ENCODE results near the gene ATAD3A.
A peak's percentile ranks its signal among the peaks of the same experiment; 100 is the strongest.

The ATAD3A gene

GRCh38 chr1:1558591-1558990 lies 46.6 kb downstream of the ATAD3A start:
- no peak for DNase-seq

- no peak for DNase-seq
These were observed 47.1 kb downstream of the ATAD3A start for GRCh38 chr1:1559066-1559465.

GRCh38 chr1:1560178-1560577 lies 48.2 kb downstream of the ATAD3A start:
- DNase-seq, result no peak

GRCh38 chr1:1561801-1562470 lies 50.0 kb downstream of the ATAD3A start:
- DNase-seq, result no peak

DNA sequence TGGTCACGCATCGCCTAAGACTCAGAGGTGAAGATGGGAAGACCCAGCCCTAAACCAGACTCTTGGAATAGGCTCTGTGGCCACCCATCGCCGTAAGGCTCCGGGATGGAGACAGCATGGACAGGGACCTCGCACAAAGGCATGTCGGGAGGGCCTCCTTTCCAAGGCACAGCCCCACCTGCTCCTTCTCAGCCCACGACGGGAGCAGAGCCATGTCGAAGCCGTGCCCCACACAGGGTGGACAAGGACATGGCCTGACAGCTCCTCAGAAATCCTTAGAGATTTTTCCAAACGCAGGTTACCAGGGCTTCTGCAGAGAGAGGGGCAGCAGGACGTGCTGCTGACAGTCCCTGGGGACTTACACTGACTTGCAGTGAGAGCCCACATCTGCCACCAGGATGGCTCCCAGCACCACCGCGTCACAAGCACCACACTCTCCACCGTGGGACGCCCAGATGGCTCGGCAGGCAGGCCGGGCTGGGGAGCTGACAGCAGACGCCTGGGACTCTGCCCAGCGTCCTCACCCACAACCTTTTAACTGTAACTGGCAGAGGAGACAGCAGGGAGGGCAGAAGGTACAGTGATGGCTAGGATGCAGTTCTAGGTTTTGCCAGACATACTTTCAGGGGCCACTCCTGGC lies 50.7 kb downstream of the ATAD3A start:
- DNase-seq, result no peak

DNA sequence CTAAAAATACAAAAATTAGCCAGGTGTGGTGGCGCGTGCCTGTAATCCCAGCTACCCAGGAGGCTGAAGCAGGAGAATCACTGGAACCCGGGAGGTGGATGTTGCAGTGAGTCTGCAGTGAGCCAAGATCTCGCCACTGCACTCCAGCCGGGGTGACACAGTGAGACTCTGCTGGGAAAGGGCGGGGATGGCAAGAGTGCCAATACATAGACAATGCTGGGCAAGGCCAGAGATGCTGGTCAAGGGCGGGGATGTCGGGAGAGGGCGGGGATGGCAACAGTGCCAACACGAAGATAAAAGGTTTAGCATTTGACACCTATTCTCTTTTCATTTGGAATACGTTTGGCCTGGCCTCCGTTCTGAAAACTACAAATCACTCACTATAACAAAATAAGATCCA lies 51.7 kb downstream of the ATAD3A start:
- DNase-seq, result no peak

DNA sequence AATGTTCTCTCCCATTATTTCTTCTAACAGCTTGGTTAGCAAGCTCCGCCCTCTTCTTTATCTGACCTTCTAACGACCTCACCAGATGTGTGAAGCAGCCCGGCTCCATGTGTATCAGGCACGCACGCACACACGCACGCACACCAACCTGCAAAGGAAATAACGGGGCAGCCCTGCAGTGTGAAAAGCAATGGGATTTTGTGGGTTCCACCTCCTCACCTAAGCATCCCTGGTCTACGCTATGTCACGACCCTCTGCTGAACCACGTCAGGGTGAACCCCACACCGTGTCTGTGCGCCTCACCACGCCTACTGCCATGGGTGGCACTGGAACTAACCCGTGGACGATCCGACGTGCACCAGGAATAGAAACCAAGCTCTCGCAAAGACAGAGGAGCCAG lies 52.3 kb downstream of the ATAD3A start:
- DNase-seq, result no peak

GRCh38 chr1:1565340-1565739 lies 53.4 kb downstream of the ATAD3A start:
- no peak for DNase-seq

DNA sequence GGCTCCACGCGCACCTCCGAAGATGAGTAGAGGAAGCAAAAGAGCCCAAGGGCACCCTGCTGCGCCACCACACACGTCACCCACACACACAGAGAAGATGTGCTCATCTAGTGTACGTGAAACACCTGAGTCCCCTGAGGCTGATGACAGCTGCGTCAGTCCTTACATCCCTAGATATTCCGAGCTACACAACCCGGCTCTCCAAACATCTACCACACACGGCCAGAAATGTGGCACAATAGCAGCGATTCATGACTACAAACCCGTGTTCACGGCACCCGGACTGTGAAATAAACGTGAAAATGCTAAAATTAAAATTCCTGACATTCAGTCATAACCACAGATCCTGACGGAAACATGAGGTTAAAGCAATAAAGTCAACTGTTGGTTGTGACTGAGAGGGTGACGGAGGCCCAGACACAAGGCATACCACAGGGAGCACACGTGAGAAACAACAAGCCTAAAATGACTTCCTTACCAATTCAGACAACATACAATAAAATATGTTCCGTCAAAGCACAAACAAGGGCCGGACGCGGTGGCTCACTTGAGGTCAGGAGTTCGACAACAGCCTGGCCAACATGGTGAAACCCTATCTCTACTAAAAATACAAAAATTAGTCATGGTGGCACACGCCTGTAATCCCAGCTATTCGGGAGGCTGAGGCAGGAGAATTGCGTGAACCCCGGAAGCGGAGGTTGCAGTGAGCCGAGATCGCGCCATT lies 55.4 kb downstream of the ATAD3A start:
- DNase-seq, result no peak

GRCh38 chr1:1567891-1568291 lies 55.9 kb downstream of the ATAD3A start:
- DNase-seq, result peak; percentile 5

DNA sequence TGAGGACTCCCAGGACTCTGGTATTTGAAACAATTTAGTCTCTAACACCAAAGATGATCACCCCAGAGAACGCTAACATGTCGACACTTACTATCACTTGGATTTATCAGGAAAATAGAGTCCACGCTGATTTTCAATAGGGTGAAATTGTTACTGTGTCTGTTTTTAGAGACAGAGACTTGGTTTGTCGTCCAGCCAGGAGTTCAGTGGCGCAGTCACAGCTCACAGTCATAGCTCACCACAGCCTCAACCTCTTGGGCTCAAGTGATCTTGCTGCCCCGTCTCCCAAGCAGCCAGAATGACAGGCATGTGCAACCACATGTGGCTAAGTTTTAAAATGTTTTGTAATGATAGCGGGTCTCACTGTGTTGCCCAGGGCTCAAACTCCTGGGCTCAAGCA lies 57.4 kb downstream of the ATAD3A start:
- DNase-seq, result no peak

DNA sequence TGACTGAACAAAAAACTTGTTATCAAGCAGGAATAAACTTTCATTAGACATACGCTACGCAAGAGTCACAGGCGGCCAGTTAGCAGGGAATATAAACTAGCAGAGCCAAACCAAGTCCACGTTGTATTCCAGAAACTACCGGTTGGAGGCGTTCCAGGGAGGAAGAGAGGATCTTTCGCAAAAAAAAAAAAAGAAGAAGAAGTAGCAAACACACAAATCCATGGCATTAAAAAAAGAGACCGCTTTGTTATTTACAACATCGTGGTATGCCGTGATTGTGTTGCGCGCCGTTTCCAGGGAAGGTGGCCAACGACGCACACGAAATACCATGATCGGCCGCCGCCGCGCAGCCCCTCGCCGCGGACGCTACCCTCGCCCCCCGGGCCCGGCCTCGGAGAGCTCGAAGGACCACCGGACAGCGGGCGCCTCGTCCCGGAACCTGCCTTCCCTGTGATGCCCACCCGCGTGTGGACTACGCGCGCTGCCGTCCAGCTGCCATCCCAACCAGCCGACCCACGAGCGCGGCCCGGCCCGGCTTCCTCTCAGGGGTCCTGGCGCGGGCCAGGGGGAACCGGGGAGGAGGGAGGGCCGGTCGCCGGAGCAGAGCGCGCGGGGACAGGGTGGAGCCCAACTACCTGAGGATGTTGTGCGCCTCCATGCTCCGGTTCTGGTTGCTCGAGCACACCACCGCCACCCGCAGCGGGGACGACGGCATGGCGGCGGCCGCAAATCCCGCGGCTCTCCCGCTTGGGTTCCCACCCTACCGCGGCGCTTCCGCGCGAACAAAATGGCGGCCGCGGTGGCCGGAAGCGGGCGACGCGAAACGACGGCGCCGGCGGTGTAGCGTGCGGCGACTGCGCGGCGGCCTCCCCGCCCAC lies 62.1 kb downstream of the ATAD3A start:
- peak; percentile 80 for DNase-seq

GRCh38 chr1:1574721-1575537 lies 63.0 kb downstream of the ATAD3A start, which contains the start of gene SSU72:
Gene SSU72 (minus strand): TSS chr1:1574863. CDS start chr1:1574557, 306 bp downstream.
- peak; percentile 92 for DNase-seq

DNA sequence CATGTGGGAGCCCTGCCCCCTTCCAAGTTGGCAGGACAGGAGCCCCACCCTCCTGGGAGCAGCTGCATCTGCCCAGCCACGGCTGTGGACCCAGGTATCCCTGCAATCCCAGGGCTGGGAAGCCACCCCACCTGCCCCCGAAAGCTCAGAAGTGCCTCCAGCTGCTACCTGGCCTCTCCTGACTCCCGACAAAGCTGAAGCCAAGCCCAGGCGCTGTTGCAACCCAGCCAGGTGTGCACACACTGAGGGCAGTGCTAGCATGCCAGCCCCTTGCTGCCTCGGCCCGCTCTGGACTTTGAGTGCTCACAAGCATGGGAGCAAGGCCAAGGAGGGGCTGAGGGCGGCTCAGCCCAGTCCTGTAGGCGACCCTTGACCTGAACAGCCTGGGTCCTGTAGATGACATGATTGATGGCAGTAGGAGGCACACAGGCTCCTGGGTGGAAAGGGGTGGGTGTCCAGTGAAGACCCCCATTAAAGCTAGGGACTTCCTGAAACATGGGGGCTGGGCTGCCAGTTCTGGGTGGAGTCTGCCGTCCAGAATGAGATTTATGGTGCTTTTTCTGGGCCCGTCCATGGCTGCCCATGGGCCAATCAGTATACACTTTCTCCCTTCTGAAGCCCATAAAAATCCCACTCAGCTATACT lies 65.5 kb downstream of the ATAD3A start:
- no peak for DNase-seq

GRCh38 chr1:1578371-1578940 lies 66.5 kb downstream of the ATAD3A start:
- no peak for DNase-seq

DNA sequence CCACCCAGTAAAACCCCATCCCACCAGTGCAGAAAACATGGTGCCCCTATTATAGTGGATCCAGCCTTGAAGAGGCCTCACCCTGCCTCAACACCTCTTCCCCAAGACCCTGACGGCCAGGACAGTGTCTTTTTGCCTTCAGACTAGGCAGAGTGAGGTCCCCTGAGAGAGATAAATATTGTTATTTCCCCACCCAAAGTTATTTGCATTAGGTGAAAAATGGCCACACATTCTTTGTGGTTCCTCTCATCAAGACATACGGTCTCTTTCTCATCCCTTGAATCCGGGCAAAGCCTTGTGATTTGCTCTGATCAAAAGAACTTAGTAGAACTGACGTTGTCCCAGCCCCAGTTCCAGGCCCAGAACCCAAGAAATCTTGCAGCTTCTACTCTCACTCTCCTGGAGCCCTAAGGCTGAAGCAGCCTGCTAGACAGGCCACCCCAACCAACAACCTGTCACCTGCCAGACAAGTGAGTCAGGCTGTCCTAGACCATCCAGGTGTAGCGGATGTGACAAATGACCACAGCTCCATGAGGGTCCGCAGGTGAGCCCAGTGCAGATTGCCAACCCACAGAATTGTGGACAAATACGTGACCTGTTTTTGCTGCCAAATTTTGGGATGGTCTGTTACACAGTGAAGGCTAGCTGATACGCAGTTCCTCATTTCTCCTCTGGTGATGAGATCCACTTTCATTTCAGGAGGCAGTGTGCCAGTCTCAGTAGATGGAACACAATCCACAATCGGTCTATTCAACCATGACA lies 70.8 kb downstream of the ATAD3A start:
- no peak for DNase-seq

GRCh38 chr1:1583347-1584010 lies 71.5 kb downstream of the ATAD3A start:
- no peak for DNase-seq

Measured in inflammatory macrophage treated with lipopolysaccharide for 4 hours (primary cell).